ENCODE measurements around the gene IGLL5. TPM values are rescaled to one million over a fixed set of nuclear protein-coding genes. Genes with fewer than 3 reads are reported as not detected.

IGLL5 gene
- total RNA-seq, 1 experiment from 2014 or later, result not detected

- H3K27ac Mint-ChIP-seq (ENCODE audit: unreplicated experiment), result no peak overlapping the region
- no peak for DNase-seq
- BruUV-seq (replicated peaks), result no TSS peak
- no peak overlapping the region for H3K4me3 Mint-ChIP-seq (ENCODE audit: low read depth, unreplicated experiment)
- peaks cover 6% of the 10 kb centered on the region for H3K4me1 Mint-ChIP-seq (ENCODE audit: low read depth, unreplicated experiment)
- no peak for TF ChIP-seq CTCF (IDR thresholded peaks at IDR 0.05; ENCODE audit: unreplicated experiment)
- H3K9me3 Mint-ChIP-seq (ENCODE audit: low read depth, unreplicated experiment), result no peaks in the 10 kb centered on the region
- no peaks in the 10 kb centered on the region for H3K36me3 Mint-ChIP-seq (ENCODE audit: insufficient read depth, unreplicated experiment)
- H3K27me3 Mint-ChIP-seq (ENCODE audit: unreplicated experiment), result peaks cover 69% of the 10 kb centered on the region
- intact Hi-C loops (cut with micrococcal nuclease; ENCODE audit: unreplicated experiment), result no loop called here
- CTCF ChIA-PET, result interaction anchor here (0.5 to 0.6 kb wide), 2 partner anchors 10 to 458 kb away, joined by 3 to 5 read pairs; no protein-coding TSS in a partner anchor
Measured at GRCh38 chr22:22927196-22927887, 39.7 kb downstream of the IGLL5 start.

- H3K9me3 Mint-ChIP-seq (ENCODE audit: low read depth, unreplicated experiment), result no peaks in the 10 kb centered on the region
- peaks cover 62% of the 10 kb centered on the region for H3K27me3 Mint-ChIP-seq (ENCODE audit: unreplicated experiment)
- intact Hi-C loops (cut with micrococcal nuclease; ENCODE audit: unreplicated experiment), result no loop called here
- no TSS peak for BruUV-seq (replicated peaks)
- no peak for TF ChIP-seq CTCF (IDR thresholded peaks at IDR 0.05; ENCODE audit: unreplicated experiment)
- H3K27ac Mint-ChIP-seq (ENCODE audit: unreplicated experiment), result no peak overlapping the region
- no peak for DNase-seq
- H3K4me1 Mint-ChIP-seq (ENCODE audit: low read depth, unreplicated experiment), result peaks cover 6% of the 10 kb centered on the region
- no peaks in the 10 kb centered on the region for H3K36me3 Mint-ChIP-seq (ENCODE audit: insufficient read depth, unreplicated experiment)
- CTCF ChIA-PET, result no interaction called here
- H3K4me3 Mint-ChIP-seq (ENCODE audit: low read depth, unreplicated experiment), result no peak overlapping the region
Measured at GRCh38 chr22:22927888-22928665, 40.5 kb downstream of the IGLL5 start.

- Mint-ChIP-seq H3K27me3 (ENCODE audit: unreplicated experiment) (peaks cover 62% of the 10 kb centered on the region), H3K4me1 (ENCODE audit: low read depth, unreplicated experiment) (peaks cover 6% of the 10 kb centered on the region)
- peak; percentile 12 for DNase-seq
Measured at GRCh38 chr22:22928666-22929380, 41.2 kb downstream of the IGLL5 start.

More at GRCh38 chr22:22928666-22929380, 41.2 kb downstream of the IGLL5 start:
- BruUV-seq (replicated peaks), result no TSS peak
- Mint-ChIP-seq H3K9me3 (ENCODE audit: low read depth, unreplicated experiment) (no peaks in the 10 kb centered on the region), H3K36me3 (ENCODE audit: insufficient read depth, unreplicated experiment) (no peaks in the 10 kb centered on the region), H3K27ac (ENCODE audit: unreplicated experiment) (no peak overlapping the region), H3K4me3 (ENCODE audit: low read depth, unreplicated experiment) (no peak overlapping the region)
- CTCF ChIA-PET, result no interaction called here
- intact Hi-C loops (cut with micrococcal nuclease; ENCODE audit: unreplicated experiment), result no loop called here
- no peak for TF ChIP-seq CTCF (IDR thresholded peaks at IDR 0.05; ENCODE audit: unreplicated experiment)
